Nephron (organoid): Measurements from ENCODE around the gene PRRT1.
"Not testable (repeated sequence)": the region's sequence is repeated elsewhere in the genome, so short reads cannot be mapped to it uniquely, and the experiment has no call there.

Source experiments
- H3K27ac Mint-ChIP-seq, 3 experiments: 2 replicates each; pipeline ENCODE4 v1.8.0; 2020; ENCODE audit warnings: mixed read lengths in 3 of 3, mild to moderate bottlenecking in 2 of 3, moderate library complexity in 1 of 3
- H3K27me3 Mint-ChIP-seq: 2 replicates; pipeline ENCODE4 v1.8.0; 2021; ENCODE audit warnings: low read depth, mild to moderate bottlenecking, moderate library complexity, mixed read lengths
- H3K36me3 Mint-ChIP-seq: 2 replicates; pipeline ENCODE4 v1.8.0; 2020; ENCODE audit warnings: low read depth, mixed read lengths
- H3K4me1 Mint-ChIP-seq: 2 replicates; pipeline ENCODE4 v1.8.0; 2020; ENCODE audit warnings: mixed read lengths
- H3K4me3 Mint-ChIP-seq, 3 experiments: 2 replicates each; pipeline ENCODE4 v1.8.0; 2020; ENCODE audit warnings: mild to moderate bottlenecking in 3 of 3, mixed read lengths in 3 of 3, moderate library complexity in 2 of 3
- H3K9me3 Mint-ChIP-seq: 2 replicates; pipeline ENCODE4 v1.8.0; 2020; ENCODE audit warnings: mixed read lengths
- CTCF ChIP-seq, 3 experiments: fragments of 200-600 bp; sonication (generic); IDR thresholded peaks; one replicate each; pipeline ENCODE4 v1.5.0; 2021; ENCODE audit warnings: antibody characterized with exemption in 3 of 3; ENCODE audit not compliant: unreplicated experiment in 3 of 3

PRRT1 gene

GRCh38 chr6:32146287-32146686 lies 5.5 kb downstream of the PRRT1 start:
- peak overlapping the region in 2 of 3 experiments; percentile 11 to 38 for H3K27ac Mint-ChIP-seq
- H3K4me1 Mint-ChIP-seq = peaks cover 19% of the 10 kb centered on the region
- H3K36me3 Mint-ChIP-seq = peaks cover 6% of the 10 kb centered on the region
- H3K27me3 Mint-ChIP-seq = peaks cover 11% of the 10 kb centered on the region
- TF ChIP-seq CTCF (IDR thresholded peaks at IDR 0.05; ENCODE audit: unreplicated experiment in 3 of 3) = no peak
- no peaks in the 10 kb centered on the region for H3K9me3 Mint-ChIP-seq
- peak overlapping the region in 2 of 3 experiments; percentile 0 to 38 for H3K4me3 Mint-ChIP-seq

- H3K4me3 Mint-ChIP-seq, H3K9me3 Mint-ChIP-seq, H3K27ac Mint-ChIP-seq: not testable (repeated sequence)
Measured at GRCh38 chr6:32144238-32144637, 7.5 kb downstream of the PRRT1 start.

GRCh38 chr6:32140420-32141046 lies 11.2 kb downstream of the PRRT1 start:
- TF ChIP-seq CTCF (IDR thresholded peaks at IDR 0.05; ENCODE audit: unreplicated experiment in 3 of 3) = no peak
- H3K4me3 Mint-ChIP-seq = no peak overlapping the region
- H3K27me3 Mint-ChIP-seq = peaks cover 8% of the 10 kb centered on the region
- peak overlapping the region in 2 of 3 experiments; percentile 28 to 48 for H3K27ac Mint-ChIP-seq
- H3K4me1 Mint-ChIP-seq = peaks cover 4% of the 10 kb centered on the region
- no peaks in the 10 kb centered on the region for H3K9me3 Mint-ChIP-seq
- no peaks in the 10 kb centered on the region for H3K36me3 Mint-ChIP-seq

More at GRCh38 chr6:32144238-32144637, 7.5 kb downstream of the PRRT1 start:
- peaks cover 11% of the 10 kb centered on the region for H3K4me1 Mint-ChIP-seq
- H3K27me3 Mint-ChIP-seq, H3K36me3 Mint-ChIP-seq: not testable (repeated sequence)

- H3K9me3 Mint-ChIP-seq = no peaks in the 10 kb centered on the region
- no peaks in the 10 kb centered on the region for H3K36me3 Mint-ChIP-seq
- H3K27me3 Mint-ChIP-seq = peaks cover 8% of the 10 kb centered on the region
- TF ChIP-seq CTCF (IDR thresholded peaks at IDR 0.05; ENCODE audit: unreplicated experiment in 3 of 3) = no peak
- no peak overlapping the region for H3K4me3 Mint-ChIP-seq
- H3K27ac Mint-ChIP-seq = peak overlapping the region in 1 of 3 experiments; percentile 23
- H3K4me1 Mint-ChIP-seq = peaks cover 4% of the 10 kb centered on the region
Measured at GRCh38 chr6:32139590-32139989, 12.1 kb downstream of the PRRT1 start.

- no peaks in the 10 kb centered on the region for H3K36me3 Mint-ChIP-seq
- peaks cover 8% of the 10 kb centered on the region for H3K27me3 Mint-ChIP-seq
- H3K27ac Mint-ChIP-seq = no peak overlapping the region
- H3K9me3 Mint-ChIP-seq = no peaks in the 10 kb centered on the region
- no peak overlapping the region for H3K4me3 Mint-ChIP-seq
- H3K4me1 Mint-ChIP-seq = peaks cover 4% of the 10 kb centered on the region
- no peak for TF ChIP-seq CTCF (IDR thresholded peaks at IDR 0.05; ENCODE audit: unreplicated experiment in 3 of 3)
Measured at GRCh38 chr6:32137454-32137853, 14.3 kb downstream of the PRRT1 start.

- Mint-ChIP-seq H3K4me1 (peaks cover 12% of the 10 kb centered on the region), H3K9me3 (no peaks in the 10 kb centered on the region), H3K27me3 (peaks cover 4% of the 10 kb centered on the region), H3K27ac (no peak overlapping the region), H3K4me3 (no peak overlapping the region), H3K36me3 (no peaks in the 10 kb centered on the region)
- TF ChIP-seq CTCF (IDR thresholded peaks at IDR 0.05; ENCODE audit: unreplicated experiment in 3 of 3) = no peak
Measured at GRCh38 chr6:32133786-32134185, 18.0 kb downstream of the PRRT1 start.
